ENCODE data around the gene LPXN. TPM values are rescaled to one million over a fixed set of nuclear protein-coding genes. Genes with fewer than 3 reads are reported as not detected.

Gene LPXN
- total RNA-seq, 6 experiments from 2014 or later, result 51.0 to 154 (median 119) TPM

- Mint-ChIP-seq H3K27me3 (ENCODE audit: insufficient read depth) (no peaks in the 10 kb centered on the region), H3K27ac (no peak overlapping the region), H3K4me1 (ENCODE audit: low read depth) (peaks cover 34% of the 10 kb centered on the region), H3K4me3 (no peak overlapping the region), H3K9me3 (no peaks in the 10 kb centered on the region), H3K36me3 (ENCODE audit: low read depth) (no peaks in the 10 kb centered on the region)
- TF ChIP-seq, protein P1, sequence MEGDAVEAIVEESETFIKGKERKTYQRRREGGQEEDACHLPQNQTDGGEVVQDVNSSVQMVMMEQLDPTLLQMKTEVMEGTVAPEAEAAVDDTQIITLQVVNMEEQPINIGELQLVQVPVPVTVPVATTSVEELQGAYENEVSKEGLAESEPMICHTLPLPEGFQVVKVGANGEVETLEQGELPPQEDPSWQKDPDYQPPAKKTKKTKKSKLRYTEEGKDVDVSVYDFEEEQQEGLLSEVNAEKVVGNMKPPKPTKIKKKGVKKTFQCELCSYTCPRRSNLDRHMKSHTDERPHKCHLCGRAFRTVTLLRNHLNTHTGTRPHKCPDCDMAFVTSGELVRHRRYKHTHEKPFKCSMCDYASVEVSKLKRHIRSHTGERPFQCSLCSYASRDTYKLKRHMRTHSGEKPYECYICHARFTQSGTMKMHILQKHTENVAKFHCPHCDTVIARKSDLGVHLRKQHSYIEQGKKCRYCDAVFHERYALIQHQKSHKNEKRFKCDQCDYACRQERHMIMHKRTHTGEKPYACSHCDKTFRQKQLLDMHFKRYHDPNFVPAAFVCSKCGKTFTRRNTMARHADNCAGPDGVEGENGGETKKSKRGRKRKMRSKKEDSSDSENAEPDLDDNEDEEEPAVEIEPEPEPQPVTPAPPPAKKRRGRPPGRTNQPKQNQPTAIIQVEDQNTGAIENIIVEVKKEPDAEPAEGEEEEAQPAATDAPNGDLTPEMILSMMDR (IDR thresholded peaks at IDR 0.05), result peak; percentile 84
- peak; percentile 59 for DNase-seq
Observed at GRCh38 chr11:58513747-58514367, 61.8 kb downstream of the LPXN start.

DNA sequence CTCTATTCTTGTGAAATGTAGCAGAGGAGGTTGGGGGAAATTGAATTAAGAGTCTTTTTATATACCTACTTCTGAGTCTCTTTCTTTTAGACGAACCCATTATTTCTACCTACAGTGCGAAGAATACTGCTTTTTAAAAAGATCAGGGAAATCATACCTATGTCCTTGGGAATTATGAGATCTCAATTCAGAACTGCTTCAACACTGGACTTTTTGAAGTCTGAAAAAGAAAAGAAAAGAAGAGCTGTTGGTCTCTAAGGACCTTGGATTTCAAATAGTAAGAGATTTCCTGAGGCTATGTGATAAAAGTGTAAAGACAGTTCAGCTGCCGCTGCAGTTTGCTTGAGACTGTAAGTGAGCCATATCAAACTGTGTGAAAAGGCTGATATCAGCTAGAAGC is 64.0 kb downstream of the LPXN start:
- H3K4me1 Mint-ChIP-seq (ENCODE audit: low read depth), result peaks cover 36% of the 10 kb centered on the region
- H3K27me3 Mint-ChIP-seq (ENCODE audit: insufficient read depth), result no peaks in the 10 kb centered on the region
- H3K27ac Mint-ChIP-seq, result no peak overlapping the region
- DNase-seq, result no peak
- no peak overlapping the region for H3K4me3 Mint-ChIP-seq
- no peaks in the 10 kb centered on the region for H3K9me3 Mint-ChIP-seq
- peaks cover 10% of the 10 kb centered on the region; the same call in 1 of the 2 replicates for H3K36me3 Mint-ChIP-seq (ENCODE audit: low read depth)
- TF ChIP-seq, protein P1 (IDR thresholded peaks at IDR 0.05), result no peak

DNA sequence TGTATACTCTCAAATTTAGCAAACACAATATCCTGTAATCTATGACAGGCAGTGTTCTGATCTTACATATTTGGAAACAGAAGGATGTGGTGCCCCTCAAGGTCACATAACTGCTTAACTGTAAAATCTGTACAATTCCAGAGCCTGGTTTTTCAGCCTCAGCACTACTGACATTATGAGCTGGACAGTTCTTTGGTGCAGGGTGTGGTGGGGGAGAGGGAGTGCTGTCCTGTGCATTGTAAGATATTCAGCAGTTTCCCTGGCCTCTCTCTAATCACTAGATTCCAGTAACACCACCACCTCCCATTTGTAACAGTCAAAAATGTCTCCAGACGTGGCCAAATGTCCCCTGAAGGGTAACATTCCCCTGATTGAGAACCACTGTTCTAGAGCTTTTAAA is 65.9 kb downstream of the LPXN start:
- Mint-ChIP-seq H3K36me3 (ENCODE audit: low read depth) (peaks cover 10% of the 10 kb centered on the region; the same call in 1 of the 2 replicates), H3K4me1 (ENCODE audit: low read depth) (peaks cover 30% of the 10 kb centered on the region), H3K9me3 (no peaks in the 10 kb centered on the region), H3K4me3 (no peak overlapping the region), H3K27me3 (ENCODE audit: insufficient read depth) (no peaks in the 10 kb centered on the region), H3K27ac (no peak overlapping the region)
- TF ChIP-seq, protein P1 (IDR thresholded peaks at IDR 0.05), result no peak
- no peak for DNase-seq

DNA sequence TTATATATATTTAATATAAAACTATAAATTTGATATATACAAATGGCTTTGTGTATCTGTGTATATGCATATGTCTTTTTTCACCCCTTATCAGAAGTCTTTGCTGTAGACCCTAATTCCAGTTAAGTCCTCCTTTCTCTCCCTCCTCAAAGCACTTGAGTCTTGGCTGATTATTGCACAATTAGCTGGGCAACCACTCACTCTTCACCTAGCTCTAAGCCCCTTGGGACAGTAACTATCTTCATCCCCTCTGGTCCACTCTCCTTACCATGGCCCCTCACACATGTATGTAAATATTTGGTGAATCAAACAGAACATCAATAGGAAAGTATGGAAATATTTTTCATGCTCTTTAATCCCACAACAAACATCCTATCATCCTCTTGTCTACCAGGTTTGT is 66.8 kb downstream of the LPXN start:
- no peaks in the 10 kb centered on the region for H3K27me3 Mint-ChIP-seq (ENCODE audit: insufficient read depth)
- H3K4me1 Mint-ChIP-seq (ENCODE audit: low read depth), result peaks cover 25% of the 10 kb centered on the region
- TF ChIP-seq, protein P1 (IDR thresholded peaks at IDR 0.05), result no peak
- DNase-seq, result no peak
- H3K9me3 Mint-ChIP-seq, result no peaks in the 10 kb centered on the region
- H3K4me3 Mint-ChIP-seq, result no peak overlapping the region
- peaks cover 10% of the 10 kb centered on the region; the same call in 1 of the 2 replicates for H3K36me3 Mint-ChIP-seq (ENCODE audit: low read depth)
- no peak overlapping the region for H3K27ac Mint-ChIP-seq

- DNase-seq, result no peak
- H3K36me3 Mint-ChIP-seq (ENCODE audit: low read depth), result peaks cover 10% of the 10 kb centered on the region; the same call in 1 of the 2 replicates
- no peak within 1 kb of the TSS for H3K27ac Mint-ChIP-seq
- no peaks in the 10 kb centered on the region for H3K27me3 Mint-ChIP-seq (ENCODE audit: insufficient read depth)
- TF ChIP-seq, protein P1 (IDR thresholded peaks at IDR 0.05), result no peak
- no peaks in the 10 kb centered on the region for H3K9me3 Mint-ChIP-seq
- H3K4me3 Mint-ChIP-seq, result no peak within 1 kb of the TSS
- H3K4me1 Mint-ChIP-seq (ENCODE audit: low read depth), result peaks cover 24% of the 10 kb centered on the region
Observed at GRCh38 chr11:58508005-58508404, 67.7 kb downstream of the LPXN start, which contains the start of gene OR5B21. Gene OR5B21, minus strand, starts transcription at chr11:58508105. Its CDS starts 0 bp downstream, at chr11:58508105.

All from HFFc6 (cell line).